Activated T-cell treated with anti-CD3 and anti-CD28 coated beads for 48 hours (primary cell): Measurements from ENCODE around the gene PLOD3.

ENCODE experiments used
- DNase-seq: peaks from one replicate; pipeline ENCODE4 v3.0.0-alpha.2; 2020; ENCODE audit warnings: low read depth

The PLOD3 gene

GRCh38 chr7:101165075-101165957 is 52.1 kb downstream of the PLOD3 start, which contains the start of gene VGF:
Gene VGF, minus strand, starts transcription at chr7:101165569. Its CDS starts 726 bp downstream, at chr7:101164843.
- peak; percentile 93 for DNase-seq

- DNase-seq: no peak
Observed at GRCh38 chr7:101164071-101164840, 53.1 kb downstream of the PLOD3 start.

GRCh38 chr7:101163279-101164070 is 53.9 kb downstream of the PLOD3 start:
- no peak for DNase-seq

GRCh38 chr7:101162551-101163278 is 54.7 kb downstream of the PLOD3 start:
- no peak for DNase-seq

- DNase-seq: no peak
Observed at GRCh38 chr7:101161692-101162471, 55.5 kb downstream of the PLOD3 start.

- DNase-seq: no peak
Observed at GRCh38 chr7:101160910-101161309, 56.5 kb downstream of the PLOD3 start.

GRCh38 chr7:101159696-101160674 is 57.4 kb downstream of the PLOD3 start:
- no peak for DNase-seq

GRCh38 chr7:101156866-101157589 is 60.4 kb downstream of the PLOD3 start:
- DNase-seq: no peak

GRCh38 chr7:101156277-101156676 is 61.1 kb downstream of the PLOD3 start:
- DNase-seq: no peak
